ENCODE measurements around the gene RESF1. TPM values are rescaled to one million over a fixed set of nuclear protein-coding genes. Genes with fewer than 3 reads are reported as not detected.

The RESF1 gene
- total RNA-seq, 1 donor from 2014 or later = 299 TPM

GRCh38 chr12:31991815-31992214, 32.6 kb downstream of the RESF1 start:
- Mint-ChIP-seq H3K27ac (peak overlapping the region; percentile 74), H3K9me3 (no peaks in the 10 kb centered on the region), H3K4me3 (no peak overlapping the region), H3K36me3 (ENCODE audit: low read depth) (peaks cover 76% of the 10 kb centered on the region), H3K27me3 (no peaks in the 10 kb centered on the region), H3K4me1 (peaks cover 21% of the 10 kb centered on the region)
- DNase-seq = no peak
- POLR2A ChIA-PET = interaction anchor here (0.6 to 2.0 kb wide), 4 partner anchors 14 to 335 kb away, joined by 3 to 10 read pairs (median 3); partner anchors contain the start of gene RESF1
- TF ChIP-seq, protein P1, sequence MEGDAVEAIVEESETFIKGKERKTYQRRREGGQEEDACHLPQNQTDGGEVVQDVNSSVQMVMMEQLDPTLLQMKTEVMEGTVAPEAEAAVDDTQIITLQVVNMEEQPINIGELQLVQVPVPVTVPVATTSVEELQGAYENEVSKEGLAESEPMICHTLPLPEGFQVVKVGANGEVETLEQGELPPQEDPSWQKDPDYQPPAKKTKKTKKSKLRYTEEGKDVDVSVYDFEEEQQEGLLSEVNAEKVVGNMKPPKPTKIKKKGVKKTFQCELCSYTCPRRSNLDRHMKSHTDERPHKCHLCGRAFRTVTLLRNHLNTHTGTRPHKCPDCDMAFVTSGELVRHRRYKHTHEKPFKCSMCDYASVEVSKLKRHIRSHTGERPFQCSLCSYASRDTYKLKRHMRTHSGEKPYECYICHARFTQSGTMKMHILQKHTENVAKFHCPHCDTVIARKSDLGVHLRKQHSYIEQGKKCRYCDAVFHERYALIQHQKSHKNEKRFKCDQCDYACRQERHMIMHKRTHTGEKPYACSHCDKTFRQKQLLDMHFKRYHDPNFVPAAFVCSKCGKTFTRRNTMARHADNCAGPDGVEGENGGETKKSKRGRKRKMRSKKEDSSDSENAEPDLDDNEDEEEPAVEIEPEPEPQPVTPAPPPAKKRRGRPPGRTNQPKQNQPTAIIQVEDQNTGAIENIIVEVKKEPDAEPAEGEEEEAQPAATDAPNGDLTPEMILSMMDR (IDR thresholded peaks at IDR 0.05) = no peak
- intact Hi-C loops (cut with micrococcal nuclease) = loop anchor here (2.0 to 10.0 kb wide), 2 partner anchors 15 to 63 kb away; no protein-coding TSS in a partner anchor
- ATAC-seq (ENCODE audit: low read depth) = peak; percentile 42
- CTCF ChIA-PET = interaction anchor here (0.7 to 1.4 kb wide), 2 partner anchors 310 to 339 kb away, joined by 3 read pairs; no protein-coding TSS in a partner anchor

DNA sequence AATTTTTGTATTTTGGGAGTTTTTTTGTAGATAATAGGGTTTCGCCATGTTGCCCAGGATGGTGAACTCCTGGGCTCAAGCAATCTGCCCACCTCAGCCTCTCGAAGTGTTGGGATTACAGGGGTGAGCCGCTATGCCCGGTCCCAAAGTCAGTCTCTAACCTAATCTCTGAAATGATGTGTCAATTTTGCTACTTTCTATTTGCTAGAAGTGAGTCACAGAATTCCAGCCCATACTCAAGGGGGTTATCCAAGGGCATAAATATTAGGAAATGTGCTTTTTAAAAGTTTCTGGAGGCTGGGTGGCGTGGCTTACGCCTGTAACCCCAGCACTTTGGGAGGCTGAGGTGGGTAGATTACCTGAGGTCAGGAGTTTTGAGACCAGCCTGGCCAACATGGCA, 40.5 kb downstream of the RESF1 start:
- H3K9me3 Mint-ChIP-seq = no peaks in the 10 kb centered on the region
- no peaks in the 10 kb centered on the region for H3K27me3 Mint-ChIP-seq
- H3K4me3 Mint-ChIP-seq = no peak overlapping the region
- H3K4me1 Mint-ChIP-seq = peaks cover 8% of the 10 kb centered on the region
- H3K36me3 Mint-ChIP-seq (ENCODE audit: low read depth) = peaks cover 60% of the 10 kb centered on the region
- intact Hi-C loops (cut with micrococcal nuclease) = loop anchor here (10.0 kb wide), 1 partner anchor 55 kb away; no protein-coding TSS in a partner anchor
- ChIA-PET CTCF (no interaction called here), POLR2A (interaction anchor here (0.5 kb wide), 1 partner anchor 211 kb away, joined by 4 read pairs; no protein-coding TSS in a partner anchor)
- TF ChIP-seq, protein P1 (IDR thresholded peaks at IDR 0.05) = no peak
- H3K27ac Mint-ChIP-seq = peak overlapping the region; percentile 50
- no peak for DNase-seq
- ATAC-seq (ENCODE audit: low read depth) = no peak

DNA sequence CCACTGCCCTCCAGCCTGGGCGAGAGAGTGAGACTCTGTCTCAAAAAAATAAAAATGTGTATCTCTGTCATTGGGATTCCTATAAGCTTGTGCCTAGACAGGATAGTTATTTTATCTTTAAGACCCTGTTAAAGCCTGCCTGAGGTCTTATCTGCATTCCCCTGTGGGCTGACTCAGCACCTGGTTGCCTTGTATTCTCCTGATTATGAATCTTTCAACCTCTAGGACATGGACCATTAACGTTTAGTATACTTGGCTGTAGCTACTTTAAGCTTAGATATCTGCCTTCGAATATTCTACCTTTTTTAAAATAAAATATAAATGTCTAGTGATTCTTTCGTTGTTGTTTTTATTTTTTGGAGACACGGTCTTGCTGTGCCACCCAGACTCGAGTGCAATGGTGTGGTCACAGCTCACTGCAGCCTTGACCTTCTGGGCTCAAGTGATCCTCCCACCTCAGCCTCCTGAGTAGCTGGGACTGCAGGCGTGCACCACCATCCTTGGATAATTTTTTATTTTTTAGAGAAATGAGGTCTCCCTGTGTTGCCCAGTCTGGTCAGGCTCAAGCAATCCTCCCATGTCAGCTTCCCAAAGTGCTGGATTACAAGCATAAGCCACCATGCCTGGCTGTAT, 41.3 kb downstream of the RESF1 start:
- H3K27ac Mint-ChIP-seq = peak overlapping the region; percentile 50
- CTCF ChIA-PET = no interaction called here

DNA sequence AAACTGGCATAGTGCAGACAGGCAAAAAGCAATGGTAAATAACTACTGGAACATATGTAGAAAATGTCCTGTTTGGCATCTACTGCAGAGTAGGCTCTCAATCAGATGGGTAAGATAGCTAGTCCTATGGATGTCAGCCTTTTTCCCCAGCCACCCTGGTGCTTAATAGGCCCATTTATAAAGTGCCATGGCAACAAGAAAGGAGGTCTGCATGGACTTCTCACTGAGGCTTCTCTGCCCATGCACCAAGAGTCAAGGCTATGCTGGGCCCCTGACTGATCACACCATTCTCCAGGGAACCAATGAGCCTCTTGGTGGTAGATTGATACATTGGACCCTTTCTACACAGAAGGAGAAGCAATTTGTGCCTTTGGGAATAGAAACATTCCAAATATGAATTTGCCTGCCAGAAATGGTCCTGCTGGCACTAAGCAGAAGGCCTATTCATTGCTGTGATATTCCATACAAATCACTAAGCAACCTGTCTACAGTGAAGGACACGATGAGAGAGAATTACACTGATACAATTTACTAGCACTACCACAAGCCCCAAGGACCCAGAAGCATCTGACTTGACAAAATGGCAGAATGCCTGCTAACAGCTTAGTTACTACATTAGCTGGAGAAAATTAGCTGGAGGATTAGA, 43.8 kb downstream of the RESF1 start:
- intact Hi-C loops (cut with micrococcal nuclease) = no loop called here
- no peak for ATAC-seq (ENCODE audit: low read depth)
- no peak for DNase-seq
- Mint-ChIP-seq H3K4me1 (peaks cover 8% of the 10 kb centered on the region), H3K27me3 (no peaks in the 10 kb centered on the region), H3K36me3 (ENCODE audit: low read depth) (peaks cover 48% of the 10 kb centered on the region), H3K4me3 (no peak overlapping the region), H3K9me3 (no peaks in the 10 kb centered on the region), H3K27ac (peak overlapping the region; percentile 53)
- POLR2A ChIA-PET = interaction anchor here (1.0 to 1.4 kb wide), 6 partner anchors 13 to 350 kb away, joined by 3 to 4 read pairs (median 3); partner anchors contain the start of genes AMN1 and RESF1
- TF ChIP-seq, protein P1 (IDR thresholded peaks at IDR 0.05) = no peak
- CTCF ChIA-PET = no interaction called here

More for the DNA sequence above, 41.3 kb downstream of the RESF1 start:
- H3K27me3 Mint-ChIP-seq = no peaks in the 10 kb centered on the region
- POLR2A ChIA-PET = interaction anchor here (0.5 to 0.7 kb wide), 2 partner anchors 39 to 212 kb away, joined by 3 to 4 read pairs; no protein-coding TSS in a partner anchor
- intact Hi-C loops (cut with micrococcal nuclease) = no loop called here
- H3K4me3 Mint-ChIP-seq = no peak overlapping the region
- no peak for DNase-seq
- ATAC-seq (ENCODE audit: low read depth) = no peak
- TF ChIP-seq, protein P1 (IDR thresholded peaks at IDR 0.05) = no peak
- peaks cover 8% of the 10 kb centered on the region for H3K4me1 Mint-ChIP-seq
- no peaks in the 10 kb centered on the region for H3K9me3 Mint-ChIP-seq
- peaks cover 56% of the 10 kb centered on the region for H3K36me3 Mint-ChIP-seq (ENCODE audit: low read depth)

- TF ChIP-seq, protein P1 (IDR thresholded peaks at IDR 0.05) = no peak
- Mint-ChIP-seq H3K9me3 (no peaks in the 10 kb centered on the region), H3K36me3 (ENCODE audit: low read depth) (peaks cover 44% of the 10 kb centered on the region), H3K4me3 (no peak overlapping the region), H3K27me3 (no peaks in the 10 kb centered on the region), H3K27ac (no peak overlapping the region), H3K4me1 (peaks cover 7% of the 10 kb centered on the region)
- POLR2A ChIA-PET = interaction anchor here (0.7 to 1.4 kb wide), 3 partner anchors 35 to 345 kb away, joined by 3 to 12 read pairs (median 4); partner anchors contain the start of gene AMN1
- CTCF ChIA-PET = no interaction called here
- no peak for DNase-seq
- intact Hi-C loops (cut with micrococcal nuclease) = no loop called here
- ATAC-seq (ENCODE audit: low read depth) = no peak
Measured at GRCh38 chr12:32003654-32004053, 44.4 kb downstream of the RESF1 start.
